Right ventricle myocardium inferior (tissue), 1 donor: Measurements from ENCODE around the gene ARHGAP42. TPM values are rescaled to one million over a fixed set of nuclear protein-coding genes. Genes with fewer than 3 reads are reported as not detected.
"Not testable (repeated sequence)": the region's sequence is repeated elsewhere in the genome, so short reads cannot be mapped to it uniquely, and the experiment has no call there.

ENCODE experiments used
- ATAC-seq: fragments of 200-7000 bp; cut with Tn5 transposase; one replicate; pipeline ENCODE4 v1.9.1; 2020; ENCODE audit warnings: mild to moderate bottlenecking, moderate library complexity
- DNase-seq: peaks from one replicate; pipeline ENCODE4 v3.0.0; 2021; ENCODE audit errors: missing footprints
- intact Hi-C: fragments of 100-400 bp; cut with DNase I; formaldehyde crosslinking; loops from one replicate; pipeline ENCODE4 v1.11.0; 2022
- long read RNA-seq: library from polyadenylated mRNA; unstranded; transcript quantifications from one replicate; pipeline ENCODE4 v2.0.0, GENCODE V29; 2021
- total RNA-seq: library from RNA; stranded (reverse); fragmentation: NEBNext Ultra II Directional; extraction: Animal tissue kit (Norgen Biotek cat#: 25700); gene quantifications from one replicate; pipeline ENCODE4 v1.2.1, GENCODE V29; 2021
- donor health status: DM: no; HTN: yes; CAD: no; lungs with severe emphysema.

The ARHGAP42 gene, protein sequence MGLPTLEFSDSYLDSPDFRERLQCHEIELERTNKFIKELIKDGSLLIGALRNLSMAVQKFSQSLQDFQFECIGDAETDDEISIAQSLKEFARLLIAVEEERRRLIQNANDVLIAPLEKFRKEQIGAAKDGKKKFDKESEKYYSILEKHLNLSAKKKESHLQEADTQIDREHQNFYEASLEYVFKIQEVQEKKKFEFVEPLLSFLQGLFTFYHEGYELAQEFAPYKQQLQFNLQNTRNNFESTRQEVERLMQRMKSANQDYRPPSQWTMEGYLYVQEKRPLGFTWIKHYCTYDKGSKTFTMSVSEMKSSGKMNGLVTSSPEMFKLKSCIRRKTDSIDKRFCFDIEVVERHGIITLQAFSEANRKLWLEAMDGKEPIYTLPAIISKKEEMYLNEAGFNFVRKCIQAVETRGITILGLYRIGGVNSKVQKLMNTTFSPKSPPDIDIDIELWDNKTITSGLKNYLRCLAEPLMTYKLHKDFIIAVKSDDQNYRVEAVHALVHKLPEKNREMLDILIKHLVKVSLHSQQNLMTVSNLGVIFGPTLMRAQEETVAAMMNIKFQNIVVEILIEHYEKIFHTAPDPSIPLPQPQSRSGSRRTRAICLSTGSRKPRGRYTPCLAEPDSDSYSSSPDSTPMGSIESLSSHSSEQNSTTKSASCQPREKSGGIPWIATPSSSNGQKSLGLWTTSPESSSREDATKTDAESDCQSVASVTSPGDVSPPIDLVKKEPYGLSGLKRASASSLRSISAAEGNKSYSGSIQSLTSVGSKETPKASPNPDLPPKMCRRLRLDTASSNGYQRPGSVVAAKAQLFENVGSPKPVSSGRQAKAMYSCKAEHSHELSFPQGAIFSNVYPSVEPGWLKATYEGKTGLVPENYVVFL
- 4.5 TPM for total RNA-seq
- long read RNA-seq, result 0 reads

DNA sequence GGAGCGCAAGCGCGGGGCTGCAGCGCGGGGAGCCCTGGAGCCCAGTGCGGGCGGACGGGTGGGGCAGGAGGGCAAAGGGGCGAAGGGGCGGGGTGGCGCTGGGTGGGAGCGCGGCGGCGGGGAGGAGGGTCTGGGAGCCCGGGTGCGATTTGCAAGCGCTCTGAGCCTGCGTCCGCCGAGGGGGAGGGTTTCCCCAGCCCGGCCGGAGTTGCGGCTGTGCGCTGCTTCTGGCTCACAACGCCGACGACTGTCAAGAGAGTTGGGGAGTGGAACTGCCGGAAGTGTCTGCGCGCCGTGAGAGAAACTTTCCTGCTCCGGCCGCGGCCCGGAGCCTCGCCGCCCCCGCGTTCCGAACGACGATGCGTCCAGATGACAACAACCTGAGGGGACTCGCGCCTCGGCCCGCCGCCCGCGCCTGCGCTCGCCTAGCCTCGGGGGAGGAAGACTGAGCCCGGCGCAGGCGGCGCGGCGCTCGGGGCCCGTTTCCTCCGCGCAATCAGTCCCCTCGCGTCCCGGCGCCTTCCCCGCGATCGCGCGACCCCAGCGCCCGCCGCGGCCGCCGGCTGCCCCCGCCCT is at the start of gene ARHGAP42:
TSS of gene ARHGAP42 (plus strand) at position 235 of the 576 bp plus-strand sequence. CDS start 391 bp downstream, outside the sequence.
- intact Hi-C loops, result loop anchor here (2.0 to 5.0 kb wide), 3 partner anchors 54 to 110 kb away; no protein-coding TSS in a partner anchor
- DNase-seq, result peak; percentile 84
- ATAC-seq, result peak; percentile 77

DNA sequence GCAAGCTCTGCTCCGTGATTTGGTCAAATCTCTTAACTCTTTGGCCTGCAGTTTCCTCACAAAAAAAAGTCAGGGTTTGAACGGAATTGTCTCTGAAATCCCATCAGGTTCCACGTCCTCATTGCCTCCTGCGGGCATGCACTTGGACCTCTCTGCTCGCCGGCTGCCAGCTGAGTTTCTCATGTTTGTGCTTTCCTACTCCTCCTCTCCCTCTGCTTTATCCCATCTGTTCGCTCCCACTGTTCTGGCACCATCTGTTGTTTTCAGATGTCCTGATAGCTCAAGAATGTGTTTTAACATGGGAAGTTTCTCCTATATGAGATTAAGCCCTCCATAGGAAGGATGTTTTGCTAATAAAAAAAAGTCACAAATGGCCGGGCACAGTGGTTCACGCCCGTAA is 49.4 kb upstream of the ARHGAP42 start:
- no peak for DNase-seq
- intact Hi-C loops, result loop anchor here (10.0 kb wide), 1 partner anchor 97 kb away; no protein-coding TSS in a partner anchor
- no peak for ATAC-seq

DNA sequence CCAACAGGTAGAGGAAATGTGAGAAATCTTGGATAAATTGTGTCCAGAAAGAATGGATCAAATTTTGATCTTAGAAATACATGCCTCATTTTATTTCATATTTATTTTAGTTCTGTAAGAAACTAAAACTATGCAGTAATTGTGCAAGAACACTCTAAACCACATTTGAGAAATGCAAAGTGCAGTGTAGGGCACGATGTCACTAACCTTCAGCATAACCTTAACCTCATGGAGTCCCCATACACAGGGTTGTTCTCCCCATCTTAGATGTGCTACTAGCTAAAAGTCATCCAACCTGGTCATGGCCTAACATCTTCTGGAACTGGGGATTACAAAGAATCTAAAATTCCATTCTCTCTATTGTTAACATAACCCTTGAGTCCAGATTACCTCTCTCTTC is 48.4 kb upstream of the ARHGAP42 start:
- DNase-seq (no peak), ATAC-seq (no peak)
- intact Hi-C loops, result loop anchor here (10.0 kb wide), 1 partner anchor 96 kb away; no protein-coding TSS in a partner anchor

DNA sequence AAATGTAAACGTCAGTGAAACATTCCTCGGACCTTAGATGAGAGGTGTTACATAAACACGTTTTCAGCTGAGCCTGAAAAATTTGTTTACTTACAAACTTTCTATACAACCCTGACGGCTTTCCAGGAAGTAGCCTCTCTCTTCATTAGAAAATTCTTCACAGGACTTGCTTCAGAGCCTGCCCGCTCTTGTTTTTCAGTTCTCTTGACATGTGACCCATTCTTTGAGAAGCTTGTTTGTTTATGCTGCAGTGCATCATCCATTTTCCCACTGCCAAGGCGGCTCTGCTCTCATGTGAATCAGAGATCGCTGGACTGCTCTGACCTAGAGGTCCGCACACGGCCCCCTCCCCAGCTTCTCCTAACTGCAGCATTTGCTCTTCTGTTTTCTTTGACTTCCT is 47.9 kb upstream of the ARHGAP42 start:
- ATAC-seq (peak; percentile 28), DNase-seq (no peak)
- intact Hi-C loops, result loop anchor here (10.0 kb wide), 1 partner anchor 96 kb away; no protein-coding TSS in a partner anchor

DNA sequence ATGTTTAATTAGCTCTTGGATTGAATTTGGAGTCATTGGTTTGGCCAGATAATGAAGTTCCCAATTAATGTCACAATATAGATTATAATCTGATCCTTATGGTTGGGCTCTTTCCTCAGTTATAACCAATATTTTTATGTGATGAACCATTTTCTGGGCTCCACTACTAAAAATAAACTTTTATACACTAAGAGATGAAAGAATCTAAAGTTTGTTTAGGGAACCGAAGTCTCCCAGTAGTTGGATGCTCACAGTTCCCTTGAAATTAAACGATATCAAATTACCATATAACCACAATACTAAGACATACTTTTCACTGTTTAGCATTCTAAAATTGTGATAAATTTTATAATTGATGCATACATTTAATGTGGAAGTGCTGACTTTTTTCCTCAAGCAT is 47.0 kb upstream of the ARHGAP42 start:
- ATAC-seq (no peak), DNase-seq (no peak)
- intact Hi-C loops, result no loop called here

DNA sequence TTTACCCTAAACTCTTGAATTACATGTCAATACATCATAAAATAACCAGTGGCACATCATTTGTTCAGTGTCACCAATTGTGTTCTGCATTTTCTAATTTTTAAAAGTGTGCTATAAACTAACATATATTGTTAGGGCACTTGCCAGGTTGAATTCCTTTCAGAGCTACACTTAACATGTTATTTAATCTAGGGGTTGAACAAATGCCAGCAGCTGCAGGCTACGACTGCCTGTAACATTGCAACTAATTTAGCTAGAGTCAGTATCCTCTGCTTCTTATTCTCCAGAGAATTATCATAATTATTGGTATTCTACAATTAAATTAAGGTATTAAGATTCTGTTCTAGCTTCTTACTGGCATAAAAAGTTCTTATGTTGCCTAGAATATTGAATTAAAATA is 46.4 kb upstream of the ARHGAP42 start:
- intact Hi-C loops, result no loop called here
- ATAC-seq (no peak), DNase-seq (no peak)

DNA sequence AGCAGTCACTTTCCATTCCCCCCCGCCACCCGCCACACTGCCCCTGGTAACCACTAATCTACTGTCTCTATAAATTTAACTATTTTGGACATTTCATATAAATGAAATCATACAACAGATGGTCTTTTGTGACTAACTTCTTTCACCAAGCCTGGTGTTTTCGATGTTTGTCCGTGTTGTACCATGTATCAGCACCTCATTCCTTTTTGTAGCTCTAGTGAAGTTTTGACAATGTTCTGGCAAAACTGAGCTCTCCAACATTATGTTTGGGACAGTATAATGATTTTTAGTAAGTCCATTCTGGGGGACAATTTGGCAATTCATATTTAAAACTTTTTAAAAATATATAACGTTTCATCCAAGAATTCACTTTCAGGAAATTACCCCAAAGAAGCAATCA is 45.6 kb upstream of the ARHGAP42 start:
- intact Hi-C loops, result no loop called here
- DNase-seq, result no peak
- ATAC-seq, result no peak

DNA sequence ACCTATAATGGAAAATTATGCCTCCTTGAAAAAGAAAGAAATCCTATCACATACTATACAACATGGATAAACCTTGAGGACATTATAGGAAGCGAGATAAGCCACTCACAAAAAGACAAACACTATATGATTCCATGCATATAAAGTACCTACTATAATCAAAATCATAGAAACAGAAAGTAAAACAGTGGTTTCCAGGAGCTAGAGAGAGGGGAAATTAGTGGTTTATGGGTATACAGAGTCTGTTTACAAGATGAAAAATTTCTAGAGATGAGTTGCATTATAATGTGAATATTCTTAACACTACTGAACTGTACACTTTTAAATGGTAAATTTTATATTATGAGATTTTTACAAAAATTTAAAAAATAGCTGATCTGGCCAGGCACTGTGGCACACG is 40.5 kb upstream of the ARHGAP42 start:
- no peak for ATAC-seq
- no peak for DNase-seq
- intact Hi-C loops, result no loop called here

DNA sequence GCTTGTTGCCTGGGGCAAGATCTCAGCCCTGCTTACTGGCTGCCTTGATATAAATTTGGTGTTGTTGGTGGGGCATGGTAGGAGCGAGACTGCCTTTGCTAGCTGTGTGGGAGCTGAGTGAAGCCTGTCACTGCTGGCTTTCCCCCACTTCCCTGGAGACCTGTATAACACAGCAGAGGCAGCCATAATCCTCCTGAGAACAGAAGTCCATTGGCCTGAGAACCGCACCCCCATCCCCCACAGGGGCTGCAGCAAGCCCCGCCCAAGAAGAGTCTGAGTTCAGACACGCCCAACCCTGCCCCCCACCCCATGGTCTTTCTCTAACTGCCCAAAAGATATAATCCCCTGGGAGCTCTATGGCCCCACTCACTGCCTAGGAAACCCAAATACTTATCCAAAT is 39.2 kb upstream of the ARHGAP42 start:
- no peak for DNase-seq
- no peak for ATAC-seq
- intact Hi-C loops, result no loop called here

DNA sequence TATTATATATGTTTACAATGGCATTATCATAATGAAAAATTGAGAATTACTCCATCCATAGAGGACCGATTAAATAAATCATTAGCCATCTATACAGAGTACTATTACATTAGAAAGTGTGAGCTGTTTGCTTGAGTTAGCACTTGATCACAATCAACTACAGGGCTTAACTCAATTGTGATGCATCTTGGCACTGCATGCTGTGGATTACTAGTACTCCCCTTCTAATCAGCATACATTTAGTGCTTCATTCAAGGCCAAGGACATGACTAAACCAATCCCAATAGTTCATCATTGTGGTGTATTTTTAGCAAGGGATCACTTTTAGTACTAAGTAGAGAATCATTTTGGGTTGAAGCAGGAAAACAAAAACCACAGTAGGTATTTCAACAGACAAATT is 23.5 kb upstream of the ARHGAP42 start:
- intact Hi-C loops, result no loop called here
- no peak for ATAC-seq
- no peak for DNase-seq

DNA sequence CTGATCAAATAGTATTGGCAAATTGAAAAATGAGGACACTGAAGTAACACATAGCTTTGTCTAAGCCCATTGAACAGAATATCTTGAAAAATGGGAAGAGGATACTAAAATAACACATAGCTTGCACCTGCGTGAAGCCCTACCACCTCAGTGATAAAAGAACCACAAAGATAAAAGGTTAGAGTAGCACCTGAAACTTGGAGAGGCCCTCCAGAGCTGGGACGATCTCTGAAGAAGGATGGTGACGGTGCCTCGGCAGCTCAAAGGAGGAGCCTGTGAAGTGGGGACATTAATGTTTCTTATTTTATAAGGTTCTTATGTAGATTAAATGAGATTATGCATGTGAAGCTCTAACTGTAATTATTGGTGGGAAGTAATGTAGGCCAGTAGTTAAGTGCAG is 23.1 kb upstream of the ARHGAP42 start:
- ATAC-seq (no peak), DNase-seq (no peak)
- intact Hi-C loops, result no loop called here

DNA sequence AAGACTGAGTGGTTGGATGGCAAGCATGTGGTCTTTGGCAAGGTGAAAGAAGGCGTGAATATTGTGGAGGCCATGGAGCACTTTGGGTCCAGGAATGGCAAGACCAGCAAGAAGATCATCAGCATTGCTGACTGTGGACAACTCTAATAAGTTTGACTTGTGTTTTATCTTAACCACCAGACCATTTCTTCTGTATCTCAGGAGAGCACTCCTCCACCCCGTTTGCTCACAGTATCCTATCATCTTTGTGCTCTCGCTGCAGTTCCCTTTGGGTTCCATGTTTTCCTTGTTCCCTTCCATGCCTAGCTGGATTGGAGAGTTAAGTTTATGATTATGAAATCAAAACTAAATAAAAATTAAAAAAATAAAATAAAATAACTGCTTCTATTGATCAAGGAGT is 20.3 kb upstream of the ARHGAP42 start:
- DNase-seq, ATAC-seq, intact Hi-C loops: not testable (repeated sequence)

DNA sequence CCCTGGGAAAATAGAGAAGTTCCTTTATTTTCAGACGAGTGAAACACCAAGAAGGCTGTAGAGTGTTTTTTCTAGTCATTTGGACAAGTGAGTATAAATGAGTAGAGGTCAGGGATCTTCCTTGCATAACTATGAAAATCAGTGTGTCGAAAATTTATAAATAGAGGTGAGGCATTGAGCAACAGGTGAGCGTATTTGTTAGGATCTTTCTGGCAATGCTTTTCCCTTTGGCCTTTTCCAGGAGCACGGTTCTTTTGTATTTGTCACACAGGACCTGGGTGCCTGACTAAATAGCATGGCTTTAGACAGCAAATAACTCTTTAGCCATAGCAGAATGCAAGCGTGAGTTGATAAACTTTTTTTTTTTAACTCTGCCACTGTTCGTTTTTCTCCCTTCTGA is 19.6 kb upstream of the ARHGAP42 start:
- ATAC-seq, result no peak
- intact Hi-C loops, result no loop called here
- no peak for DNase-seq

DNA sequence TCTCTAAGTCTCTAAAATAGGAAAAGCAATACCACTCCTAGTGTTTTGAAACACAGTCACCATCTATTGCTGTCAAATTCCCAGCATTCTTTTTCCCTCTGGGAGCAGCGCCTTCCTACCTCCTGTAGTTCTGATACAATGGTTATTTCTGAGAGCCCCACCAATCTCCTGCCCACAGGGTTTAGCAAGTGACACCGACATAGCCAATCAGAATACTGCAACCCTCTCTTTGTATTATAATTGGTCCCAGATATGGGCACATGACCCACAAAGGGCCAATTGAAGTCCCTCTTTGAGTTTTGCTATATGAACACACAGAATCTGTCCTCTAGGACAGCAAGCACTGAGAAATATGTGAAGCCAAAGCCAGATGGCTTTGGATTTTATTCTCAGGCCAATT is 16.9 kb upstream of the ARHGAP42 start:
- ATAC-seq (no peak), DNase-seq (no peak)
- intact Hi-C loops, result no loop called here

DNA sequence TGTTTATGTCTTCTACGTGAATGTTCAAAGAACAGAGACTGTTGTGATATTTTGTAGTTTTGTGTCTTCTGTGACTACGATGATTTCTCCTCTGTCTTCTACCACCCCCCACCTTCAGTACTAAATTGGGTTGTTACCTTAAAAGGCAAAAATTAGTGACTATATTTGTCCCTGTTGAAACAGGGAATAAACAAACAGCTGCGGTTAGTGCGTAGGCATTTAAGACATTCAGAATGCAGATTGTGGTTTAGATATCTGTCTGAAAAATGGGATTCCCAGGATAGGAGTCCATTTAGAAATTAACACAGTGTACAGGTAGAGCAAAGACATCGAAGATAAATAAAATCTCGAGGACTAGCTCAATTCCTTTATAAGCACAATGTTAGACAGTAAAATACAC is 15.6 kb upstream of the ARHGAP42 start:
- ATAC-seq, result no peak
- DNase-seq, result no peak
- intact Hi-C loops, result no loop called here

DNA sequence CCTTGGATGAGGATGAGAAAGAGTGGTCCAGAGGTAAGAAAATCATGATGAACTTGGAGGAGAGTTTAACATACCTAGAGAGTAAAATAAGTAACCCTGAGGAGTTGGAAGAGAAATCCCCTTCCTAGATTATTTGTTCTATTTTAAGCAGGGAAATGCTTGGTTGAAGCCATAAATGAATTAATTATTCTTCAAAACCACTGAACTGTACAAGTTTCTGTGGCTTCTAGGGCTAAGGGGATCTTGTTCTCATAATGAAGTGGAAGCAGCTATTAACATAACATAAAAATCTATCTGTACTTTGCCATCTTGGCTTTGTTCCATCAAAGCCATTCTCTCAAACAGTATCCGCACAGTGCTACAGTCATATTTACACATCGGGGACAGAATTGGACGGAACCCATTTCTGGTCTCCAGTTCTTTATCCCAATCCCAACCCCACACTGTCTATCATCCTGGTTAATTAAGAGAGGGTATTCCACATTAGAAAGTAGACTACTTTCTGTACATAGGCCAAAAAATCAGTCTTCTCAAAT is 14.5 kb upstream of the ARHGAP42 start:
- intact Hi-C loops, result no loop called here
- DNase-seq, result no peak
- ATAC-seq, result no peak

DNA sequence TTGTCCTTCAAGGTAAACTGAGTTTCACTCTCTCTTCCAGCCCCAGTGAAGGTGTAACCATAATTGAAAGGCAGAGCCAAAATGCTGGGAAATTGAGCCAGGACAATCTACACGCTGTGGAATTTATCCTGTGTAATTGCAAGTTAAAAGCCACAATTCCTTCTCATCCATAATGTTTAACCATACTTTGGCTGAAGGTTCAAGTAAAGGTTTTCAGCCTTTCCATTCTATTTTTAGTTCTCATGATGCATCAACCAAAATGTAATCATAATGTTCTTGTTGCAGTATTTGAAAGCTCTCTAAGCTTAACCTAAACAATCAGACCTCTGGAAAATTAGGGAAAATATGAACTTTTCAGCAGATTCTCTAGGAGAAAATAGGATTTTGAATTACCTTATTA is 14.0 kb upstream of the ARHGAP42 start:
- intact Hi-C loops, result no loop called here
- DNase-seq, result no peak
- ATAC-seq, result no peak

DNA sequence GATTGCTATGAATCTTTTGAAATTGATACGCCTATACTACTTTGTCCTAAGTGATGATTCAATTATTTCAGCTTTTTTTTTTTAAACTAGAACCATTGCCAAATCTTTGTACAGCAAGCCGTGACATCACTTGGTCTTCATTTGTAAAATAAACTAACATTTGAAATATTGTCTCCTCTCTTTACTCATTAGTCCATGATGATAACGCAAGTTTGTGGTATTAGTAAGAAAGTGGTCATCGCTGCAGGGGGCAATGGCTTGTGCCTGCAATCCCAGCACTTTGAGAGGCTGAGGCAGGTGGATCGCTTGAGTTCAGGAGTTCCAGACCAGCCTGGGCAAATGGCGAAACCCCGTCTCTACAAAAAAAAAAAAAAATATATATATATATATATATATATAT is 12.9 kb upstream of the ARHGAP42 start:
- ATAC-seq (no peak), DNase-seq (no peak)
- intact Hi-C loops, result no loop called here

DNA sequence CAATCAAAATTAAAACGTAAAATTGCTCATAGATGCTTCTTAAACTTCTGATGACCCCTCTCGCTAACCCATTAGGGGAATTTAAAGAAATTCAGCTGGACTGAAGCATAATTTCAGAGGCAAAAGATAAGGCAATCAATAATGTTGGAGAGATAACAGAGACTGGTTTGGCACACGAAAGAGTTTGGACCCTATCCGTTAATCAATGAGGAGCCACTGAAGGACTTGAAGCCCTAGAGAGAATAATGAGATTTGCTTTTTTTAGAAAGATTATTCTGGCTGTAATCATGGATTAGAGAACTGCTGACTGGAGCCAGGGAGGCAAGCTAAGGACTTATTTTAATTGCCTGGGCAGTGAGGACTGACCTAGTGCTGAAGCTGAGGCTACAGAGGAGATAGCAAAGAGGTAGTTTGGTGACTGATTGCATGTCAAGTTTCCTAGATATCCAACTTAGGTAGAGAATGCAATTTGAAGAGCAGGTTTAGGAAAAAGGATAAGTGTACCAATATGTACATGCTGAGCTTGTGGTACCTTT is 11.9 kb upstream of the ARHGAP42 start:
- DNase-seq (no peak), ATAC-seq (no peak)
- intact Hi-C loops, result no loop called here
